NOMO-1 treated with DMSO at 0.1 percent for 48 hours (cell line): ENCODE measurements around the gene REM2.
A peak's percentile ranks its signal among the peaks of the same experiment; 100 is the strongest.

ENCODE experiments used
- DNase-seq: peaks from one replicate; lab custom pipeline; 2025; ENCODE audit not compliant: unreplicated experiment; lab: John Stamatoyannopoulos, UW

REM2 gene

GRCh38 chr14:22883173-22883976 lies at the start of gene REM2:
TSS of gene REM2 (plus strand) at chr14:22883222. CDS start at chr14:22883288, 66 bp downstream.
- DNase-seq = no peak

DNA sequence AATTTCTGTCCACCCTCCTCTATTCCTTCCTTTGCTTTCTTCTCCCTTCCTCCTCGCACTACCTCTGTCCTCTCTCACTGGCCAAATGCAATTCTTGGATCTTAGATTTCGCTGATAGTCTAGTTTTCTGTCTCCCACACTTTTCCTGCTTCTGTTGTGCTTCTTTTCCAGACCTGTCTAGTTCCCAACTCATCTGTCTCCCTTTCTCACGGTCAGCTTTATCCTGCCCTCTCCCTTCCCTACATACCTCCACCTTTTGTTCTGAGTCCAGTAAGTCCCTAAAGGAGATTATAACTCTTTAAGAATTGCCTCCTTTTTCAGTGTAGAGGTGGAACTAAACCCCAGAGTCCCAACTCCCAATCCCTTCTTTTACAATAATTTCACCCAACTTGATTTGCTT lies 47.5 kb upstream of the REM2 start:
- no peak for DNase-seq

DNA sequence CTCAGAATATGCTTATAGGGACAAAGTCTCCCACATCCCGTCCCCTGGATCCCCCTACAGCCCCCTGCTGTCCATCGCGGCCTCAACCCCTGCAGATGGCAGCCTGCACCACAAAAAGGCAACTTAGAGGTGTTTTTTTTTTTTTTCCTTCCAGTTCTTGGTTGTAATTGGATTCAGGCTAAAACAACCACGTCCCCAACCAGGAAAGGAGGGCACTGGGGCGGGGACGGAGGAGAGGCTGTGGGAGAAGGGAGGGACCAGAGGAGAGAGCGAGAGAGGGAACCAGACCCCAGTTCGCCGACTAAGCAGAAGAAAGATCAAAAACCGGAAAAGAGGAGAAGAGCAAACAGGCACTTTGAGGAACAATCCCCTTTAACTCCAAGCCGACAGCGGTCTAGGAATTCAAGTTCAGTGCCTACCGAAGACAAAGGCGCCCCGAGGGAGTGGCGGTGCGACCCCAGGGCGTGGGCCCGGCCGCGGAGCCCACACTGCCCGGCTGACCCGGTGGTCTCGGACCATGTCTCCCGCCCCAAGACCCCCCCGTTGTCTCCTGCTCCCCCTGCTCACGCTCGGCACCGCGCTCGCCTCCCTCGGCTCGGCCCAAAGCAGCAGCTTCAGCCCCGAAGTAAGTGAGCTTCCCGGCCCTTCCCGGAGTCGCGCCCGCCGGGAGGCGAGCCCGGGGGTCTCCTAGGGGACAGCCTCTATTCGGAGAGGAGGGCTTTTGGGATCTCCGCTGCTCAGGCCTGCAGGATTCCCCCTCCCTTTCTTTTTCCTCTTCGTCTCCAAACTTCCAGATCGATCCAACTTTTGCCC lies 46.5 kb upstream of the REM2 start, which contains the start of gene MMP14:
MMP14 (plus strand) TSS at position 285 of the 813 bp plus-strand sequence; CDS start at position 518, 233 bp downstream.
- DNase-seq = peak; percentile 7

DNA sequence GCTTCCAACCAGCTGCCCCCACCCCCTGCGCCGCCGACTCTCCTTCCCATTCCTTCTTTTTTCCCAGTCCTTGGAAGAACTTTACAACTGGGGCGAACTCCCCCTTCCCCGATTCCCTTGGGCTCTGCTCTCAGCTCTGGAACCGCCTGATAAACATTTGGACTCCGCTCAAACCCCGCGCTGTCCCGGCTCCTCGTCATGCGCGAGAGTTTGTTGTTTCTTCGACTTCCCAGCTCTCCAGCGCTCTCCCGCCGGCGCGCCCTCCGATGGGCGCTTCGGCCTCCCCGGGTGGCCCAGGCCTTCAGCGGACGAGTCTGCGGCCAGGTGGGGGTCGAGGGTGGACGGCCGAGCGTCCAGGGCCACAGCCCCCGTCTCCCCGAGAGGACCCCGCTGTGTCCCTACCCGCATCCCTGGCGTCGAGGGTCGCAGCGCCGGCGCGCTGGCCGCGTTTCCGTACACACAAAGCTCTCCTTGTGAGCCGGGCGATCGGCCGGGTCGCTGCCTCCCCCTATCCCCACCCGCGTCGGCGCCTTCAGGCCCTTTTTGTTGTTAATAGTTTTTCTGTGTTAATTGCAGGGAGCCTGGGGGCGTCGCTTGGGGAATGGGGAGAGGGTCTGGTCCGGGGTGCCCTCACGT lies 45.8 kb upstream of the REM2 start:
- peak; percentile 18 for DNase-seq

GRCh38 chr14:22837750-22838538 lies 45.1 kb upstream of the REM2 start:
- no peak for DNase-seq

DNA sequence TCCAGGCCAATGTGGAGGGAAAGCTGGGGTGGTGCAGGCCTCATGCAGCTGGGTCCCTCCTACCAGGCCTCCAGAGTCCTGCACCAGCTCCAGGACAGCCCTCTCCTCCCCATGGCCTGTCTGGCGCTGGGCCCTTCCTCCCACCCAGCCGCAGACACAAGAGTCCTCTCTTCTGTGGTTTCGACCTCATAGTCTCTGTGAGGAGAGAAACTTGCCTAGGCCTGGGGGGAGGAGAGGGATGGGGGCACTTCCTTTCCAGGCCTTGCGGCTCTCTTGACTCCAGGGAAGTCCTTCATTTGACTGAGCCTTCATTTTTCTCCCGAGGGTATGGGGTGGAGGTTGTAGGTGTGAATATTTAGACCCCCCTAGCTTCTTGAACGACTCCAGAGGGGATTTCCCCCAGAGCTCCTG lies 44.4 kb upstream of the REM2 start:
- no peak for DNase-seq

DNA sequence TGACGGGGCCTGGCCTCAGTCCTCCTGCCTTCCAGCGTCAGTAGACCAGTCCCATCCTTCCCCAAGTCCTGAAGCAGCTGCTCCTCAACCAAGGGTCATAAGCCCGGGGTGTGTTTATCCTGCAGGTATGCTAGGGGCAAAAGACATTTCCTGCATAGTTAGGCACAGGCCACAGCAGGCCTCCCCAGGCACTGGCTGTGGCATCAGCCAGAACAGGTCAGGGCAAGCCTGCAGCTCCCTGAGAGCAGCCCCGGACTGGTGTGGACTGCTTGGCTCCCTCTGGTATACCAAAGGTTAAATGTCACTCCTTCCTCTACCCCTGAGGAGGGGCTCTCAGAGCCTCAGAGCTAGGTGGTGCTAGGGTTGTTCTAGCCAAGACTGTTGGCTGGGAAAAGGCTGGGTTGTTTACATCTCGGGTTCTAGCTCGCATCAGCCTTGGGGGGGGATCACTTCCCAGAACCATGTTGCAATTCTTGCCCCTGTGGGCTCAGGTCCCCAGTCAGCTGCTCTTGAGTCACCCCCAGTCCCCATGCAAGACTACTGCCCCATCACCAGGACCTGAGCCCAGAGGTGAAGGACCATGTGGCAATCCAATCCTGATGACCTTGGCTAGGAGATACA lies 43.8 kb upstream of the REM2 start:
- DNase-seq = no peak

DNA sequence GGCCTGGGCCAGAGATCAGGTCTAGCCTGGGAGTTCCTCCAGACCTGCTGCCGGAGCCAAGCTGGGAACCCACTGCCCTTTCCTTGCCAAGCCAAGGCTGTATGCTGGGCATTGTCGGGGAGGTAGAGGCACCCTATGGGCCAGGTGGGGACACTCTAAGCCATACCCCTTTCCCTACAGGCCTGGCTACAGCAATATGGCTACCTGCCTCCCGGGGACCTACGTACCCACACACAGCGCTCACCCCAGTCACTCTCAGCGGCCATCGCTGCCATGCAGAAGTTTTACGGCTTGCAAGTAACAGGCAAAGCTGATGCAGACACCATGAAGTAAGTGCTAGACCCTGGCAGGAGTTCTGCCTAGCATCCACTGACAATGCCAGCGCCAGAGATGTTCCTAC lies 41.7 kb upstream of the REM2 start:
- DNase-seq = no peak

- DNase-seq = no peak
Observed at GRCh38 chr14:22841769-22842168, 41.3 kb upstream of the REM2 start.

- no peak for DNase-seq
Observed at GRCh38 chr14:22842211-22843122, 40.6 kb upstream of the REM2 start.

- DNase-seq = no peak
Observed at GRCh38 chr14:22843123-22843925, 39.7 kb upstream of the REM2 start.

DNA sequence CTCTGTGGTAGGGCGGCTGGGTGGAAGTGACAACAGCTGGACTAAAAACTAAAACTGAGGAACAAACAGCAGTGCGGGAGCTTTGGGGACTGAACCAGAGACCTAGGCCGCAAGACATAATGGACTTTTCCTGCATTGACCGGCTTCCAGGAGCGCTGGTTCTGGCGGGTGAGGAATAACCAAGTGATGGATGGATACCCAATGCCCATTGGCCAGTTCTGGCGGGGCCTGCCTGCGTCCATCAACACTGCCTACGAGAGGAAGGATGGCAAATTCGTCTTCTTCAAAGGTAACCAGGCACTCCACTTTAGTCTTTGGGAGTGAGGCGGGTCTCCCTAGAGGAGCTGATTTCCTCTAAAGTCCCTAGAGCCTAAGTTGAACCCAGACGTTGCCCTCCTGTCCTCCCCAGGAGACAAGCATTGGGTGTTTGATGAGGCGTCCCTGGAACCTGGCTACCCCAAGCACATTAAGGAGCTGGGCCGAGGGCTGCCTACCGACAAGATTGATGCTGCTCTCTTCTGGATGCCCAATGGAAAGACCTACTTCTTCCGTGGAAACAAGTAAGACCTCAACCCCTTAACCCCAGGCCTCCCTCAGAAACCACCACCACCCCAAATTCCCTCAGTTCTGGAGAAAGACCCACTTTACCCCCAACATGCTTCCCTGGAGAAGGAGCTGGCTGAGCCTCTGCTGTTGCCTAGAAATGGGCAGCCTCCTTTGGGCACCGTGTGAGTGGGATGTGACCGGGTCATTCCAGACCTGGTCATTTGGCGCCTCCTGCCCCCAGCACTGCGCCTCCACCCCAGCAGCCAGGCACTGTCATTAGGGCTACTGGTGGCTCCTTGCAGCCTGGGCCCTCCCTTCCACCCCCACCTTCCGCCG lies 38.6 kb upstream of the REM2 start:
- no peak for DNase-seq

- no peak for DNase-seq
Observed at GRCh38 chr14:22845103-22845394, 38.0 kb upstream of the REM2 start.

DNA sequence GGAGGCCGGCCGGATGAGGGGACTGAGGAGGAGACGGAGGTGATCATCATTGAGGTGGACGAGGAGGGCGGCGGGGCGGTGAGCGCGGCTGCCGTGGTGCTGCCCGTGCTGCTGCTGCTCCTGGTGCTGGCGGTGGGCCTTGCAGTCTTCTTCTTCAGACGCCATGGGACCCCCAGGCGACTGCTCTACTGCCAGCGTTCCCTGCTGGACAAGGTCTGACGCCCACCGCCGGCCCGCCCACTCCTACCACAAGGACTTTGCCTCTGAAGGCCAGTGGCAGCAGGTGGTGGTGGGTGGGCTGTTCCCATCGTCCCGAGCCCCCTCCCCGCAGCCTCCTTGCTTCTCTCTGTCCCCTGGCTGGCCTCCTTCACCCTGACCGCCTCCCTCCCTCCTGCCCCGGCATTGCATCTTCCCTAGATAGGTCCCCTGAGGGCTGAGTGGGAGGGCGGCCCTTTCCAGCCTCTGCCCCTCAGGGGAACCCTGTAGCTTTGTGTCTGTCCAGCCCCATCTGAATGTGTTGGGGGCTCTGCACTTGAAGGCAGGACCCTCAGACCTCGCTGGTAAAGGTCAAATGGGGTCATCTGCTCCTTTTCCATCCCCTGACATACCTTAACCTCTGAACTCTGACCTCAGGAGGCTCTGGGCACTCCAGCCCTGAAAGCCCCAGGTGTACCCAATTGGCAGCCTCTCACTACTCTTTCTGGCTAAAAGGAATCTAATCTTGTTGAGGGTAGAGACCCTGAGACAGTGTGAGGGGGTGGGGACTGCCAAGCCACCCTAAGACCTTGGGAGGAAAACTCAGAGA lies 37.0 kb upstream of the REM2 start:
- no peak for DNase-seq

- no peak for DNase-seq
Observed at GRCh38 chr14:22846811-22847307, 36.2 kb upstream of the REM2 start.

GRCh38 chr14:22847661-22848341 lies 35.2 kb upstream of the REM2 start:
- DNase-seq = no peak
